Measurements from ENCODE around the gene PRKRIP1.
"Not testable (repeated sequence)": the region's sequence is repeated elsewhere in the genome, so short reads cannot be mapped to it uniquely, and the experiment has no call there.

Gene PRKRIP1

GRCh38 chr7:102404005-102404861, 8.1 kb downstream of the PRKRIP1 start:
- peak; percentile 64 for DNase-seq

GRCh38 chr7:102404862-102405188, 8.7 kb downstream of the PRKRIP1 start:
- not testable (repeated sequence) for DNase-seq

GRCh38 chr7:102407910-102408309, 11.7 kb downstream of the PRKRIP1 start:
- DNase-seq, result no peak

- DNase-seq, result not testable (repeated sequence)
Measured at GRCh38 chr7:102408530-102408929, 12.4 kb downstream of the PRKRIP1 start.

- no peak for DNase-seq
Measured at GRCh38 chr7:102409340-102409739, 13.2 kb downstream of the PRKRIP1 start.

GRCh38 chr7:102410123-102410522, 14.0 kb downstream of the PRKRIP1 start:
- no peak for DNase-seq

GRCh38 chr7:102410918-102411317, 14.8 kb downstream of the PRKRIP1 start:
- no peak for DNase-seq

GRCh38 chr7:102412548-102412947, 16.4 kb downstream of the PRKRIP1 start:
- peak; percentile 28 for DNase-seq

- DNase-seq, result no peak
Measured at GRCh38 chr7:102413091-102413490, 16.9 kb downstream of the PRKRIP1 start.

- DNase-seq, result no peak
Measured at GRCh38 chr7:102413611-102414010, 17.4 kb downstream of the PRKRIP1 start.

- DNase-seq, result no peak
Measured at GRCh38 chr7:102415685-102416225, 19.6 kb downstream of the PRKRIP1 start.

GRCh38 chr7:102416406-102416805, 20.2 kb downstream of the PRKRIP1 start:
- DNase-seq, result no peak

- no peak for DNase-seq
Measured at GRCh38 chr7:102417105-102417504, 20.9 kb downstream of the PRKRIP1 start.

- DNase-seq, result no peak
Measured at GRCh38 chr7:102418592-102418991, 22.4 kb downstream of the PRKRIP1 start.

- DNase-seq, result no peak
Measured at GRCh38 chr7:102421706-102422240, 25.6 kb downstream of the PRKRIP1 start.

GRCh38 chr7:102424129-102424551, 28.0 kb downstream of the PRKRIP1 start:
- no peak for DNase-seq

GRCh38 chr7:102424787-102425218, 28.6 kb downstream of the PRKRIP1 start:
- no peak for DNase-seq

- no peak for DNase-seq
Measured at GRCh38 chr7:102425639-102426267, 29.6 kb downstream of the PRKRIP1 start.

GRCh38 chr7:102426268-102427018, 30.3 kb downstream of the PRKRIP1 start:
- no peak for DNase-seq

- no peak for DNase-seq
Measured at GRCh38 chr7:102427019-102427405, 30.8 kb downstream of the PRKRIP1 start.

- no peak for DNase-seq
Measured at GRCh38 chr7:102429141-102429899, 33.2 kb downstream of the PRKRIP1 start.

- peak; percentile 67 for DNase-seq
Measured at GRCh38 chr7:102431617-102432298, 35.6 kb downstream of the PRKRIP1 start.
